ENCODE data around the gene CDKN1C. TPM values are rescaled to one million over a fixed set of nuclear protein-coding genes. Genes with fewer than 3 reads are reported as not detected.

The CDKN1C gene
- total RNA-seq, 1 experiment from 2014 or later: 15.4 TPM

GRCh38 chr11:2857918-2858317 lies 27.7 kb downstream of the CDKN1C start:
- no peak overlapping the region for H3K23ac ChIP-seq (ENCODE audit: insufficient read length, low read depth, low read length)

More at GRCh38 chr11:2857918-2858317, 27.7 kb downstream of the CDKN1C start:
- H3K9me3 Mint-ChIP-seq: no peaks in the 10 kb centered on the region
- no peak overlapping the region for H2AFZ ChIP-seq (ENCODE audit: low read length)
- no peak overlapping the region for H3K18ac ChIP-seq (ENCODE audit: insufficient read length, low read depth, low read length)
- H3K79me1 ChIP-seq (ENCODE audit: insufficient read depth, low read depth, low read length, poor library complexity, severe bottlenecking): no peaks in the 10 kb centered on the region
- peaks cover 7% of the 10 kb centered on the region; the same call in 1 of the 2 replicates for H3K27me3 ChIP-seq (ENCODE audit: insufficient read depth, low read length)
- no peak overlapping the region for H3K14ac ChIP-seq (ENCODE audit: insufficient read depth, low read length)
- no peak overlapping the region for H4K5ac ChIP-seq (ENCODE audit: insufficient read length, low read depth, low read length)
- peaks cover 14 to 16% of the 10 kb centered on the region in 2 experiments for H3K4me1 Mint-ChIP-seq
- no peak overlapping the region for H2BK20ac ChIP-seq (ENCODE audit: low read depth, low read length, poor library complexity, severe bottlenecking)
- H2BK120ac ChIP-seq (ENCODE audit: low read depth, low read length, poor library complexity, severe bottlenecking): no peak overlapping the region
- H4K20me1 ChIP-seq (ENCODE audit: control insufficient read depth, insufficient read depth, insufficient read length): no peaks in the 10 kb centered on the region
- H2AK5ac ChIP-seq (ENCODE audit: insufficient read length, low read length): no peak overlapping the region
- TF ChIP-seq CTCF (conservative IDR thresholded peaks at IDR 0.05): no peak
- H3K27ac ChIP-seq (ENCODE audit: insufficient read length, low read depth, low read length): no peak overlapping the region
- no peak overlapping the region for H3K56ac ChIP-seq (ENCODE audit: insufficient read length, low read depth, low read length)
- H2BK5ac ChIP-seq (ENCODE audit: insufficient read length, low read length): no peak overlapping the region
- H3K27me3 Mint-ChIP-seq (ENCODE audit: low read depth): peaks cover 87% of the 10 kb centered on the region
- no peaks in the 10 kb centered on the region for H3K79me2 ChIP-seq (ENCODE audit: insufficient read depth, low read length)
- no peak overlapping the region for H4K8ac ChIP-seq (replicated peaks; ENCODE audit: insufficient read length, low read depth, low read length)
- no peak overlapping the region for H3K4ac ChIP-seq (ENCODE audit: low read depth, low read length)
- H3K23me2 ChIP-seq (ENCODE audit: insufficient read length, low read depth, low read length, poor library complexity, severe bottlenecking): peaks cover 1% of the 10 kb centered on the region
- no peak overlapping the region for H2BK12ac ChIP-seq (ENCODE audit: insufficient read length, low read depth, low read length)
- no peak overlapping the region for H2BK15ac ChIP-seq (ENCODE audit: low read depth, low read length)
- H4K91ac ChIP-seq (ENCODE audit: insufficient read length, low read depth, low read length): no peak overlapping the region
- no CpG with 5 or more reads among the region's 18 CpGs for WGBS (ENCODE audit: extremely low coverage, insufficient read length, low lambda C conversion rate)
- DNase-seq: no peak
- no peak overlapping the region for H3K4me3 Mint-ChIP-seq
- no peak overlapping the region for H3T11ph ChIP-seq (ENCODE audit: low read length)
- no peak overlapping the region for H3K4me2 ChIP-seq (ENCODE audit: insufficient read depth, insufficient read length, low read length)
- H3K9me3 ChIP-seq (ENCODE audit: control insufficient read depth, low read depth, low read length): no peaks in the 10 kb centered on the region
- H3K27ac Mint-ChIP-seq: no peak overlapping the region
- no peaks in the 10 kb centered on the region for H3K4me1 ChIP-seq (ENCODE audit: insufficient read depth, low read length)
- H3K36me3 Mint-ChIP-seq (ENCODE audit: insufficient read depth in 1 of 3, low read depth in 3 of 3): no peaks in the 10 kb centered on the region
- no peak overlapping the region for H3K9ac ChIP-seq (ENCODE audit: extremely low read depth, insufficient read length, low read length)
